DOHH2 (cell line): ENCODE data around the gene HOXD10.

Source experiments
- CTCF ChIP-seq: fragments of 200-600 bp; sonication (generic); IDR thresholded peaks from one replicate; pipeline ENCODE4 v1.5.1; 2014; ENCODE audit warnings: antibody characterized with exemption, mild to moderate bottlenecking, low read depth, low read length; ENCODE audit not compliant: poor library complexity, severe bottlenecking
- EZH2phosphoT487 ChIP-seq: fragments of 200-600 bp; sonication (generic); IDR thresholded peaks from 2 replicates; pipeline ENCODE4 v1.6.1; 2017; ENCODE audit warnings: borderline replicate concordance, mild to moderate bottlenecking, antibody characterized with exemption, low read length, moderate library complexity, mixed read lengths

GRCh38 chr2:176079831-176080539 is 36.6 kb upstream of the HOXD10 start:
- TF ChIP-seq CTCF (no peak), EZH2phosphoT487 (no peak)
